Lower leg skin (tissue), 4 donors: ENCODE measurements around the gene POLDIP2. TPM values are rescaled to one million over a fixed set of nuclear protein-coding genes. Genes with fewer than 3 reads are reported as not detected.

Experiments used
- DNase-seq, 2 donors: peaks; one replicate each; pipeline ENCODE4 v3.0.0-alpha.2; 2019; ENCODE audit warnings: low spot score in 2 of 2
- H3K4me3 ChIP-seq: fragments of 200-600 bp; sonication (generic); 2 replicates; pipeline ENCODE4 v1.5.1; 2017; ENCODE audit warnings: mild to moderate bottlenecking, low read depth; ENCODE audit not compliant: poor library complexity, severe bottlenecking
- POLR2A ChIP-seq, 2 donors: fragments of 450-650 bp; IDR thresholded peaks; one replicate each; pipeline ENCODE4 v1.6.1; 2016 to 2017; ENCODE audit warnings: antibody characterized with exemption in 2 of 2, mild to moderate bottlenecking in 1 of 2, moderate library complexity in 1 of 2
- WGBS, 2 donors: methylation state at CpG; one replicate each; pipeline ENCODE4 v1.1.5; 2018; 5-methylcytosine and 5-hydroxymethylcytosine counted together
- intact Hi-C: fragments of 100-400 bp; cut with DNase I; formaldehyde crosslinking; loops from one replicate; pipeline ENCODE4 v1.15.0; 2023; ENCODE audit warnings: low total_unique reads
- total RNA-seq, 4 donors: library from RNA; depleted of rRNA; stranded (reverse); fragments of >200 nt; gene quantifications; one replicate each; pipeline ENCODE4 v1.1.0, GENCODE V29; 2016
- TF ChIP-seq, protein P1 (sequence below), 3 donors: fragments of 450-650 bp; IDR thresholded peaks; one replicate each; pipeline ENCODE4 v1.5.1; 2016; ENCODE audit warnings: antibody characterized with exemption in 3 of 3, mild to moderate bottlenecking in 3 of 3, moderate library complexity in 2 of 3

The POLDIP2 gene
- total RNA-seq, 4 donors from 2014 or later, result 52.1 to 90.2 (median 73.7) TPM

DNA sequence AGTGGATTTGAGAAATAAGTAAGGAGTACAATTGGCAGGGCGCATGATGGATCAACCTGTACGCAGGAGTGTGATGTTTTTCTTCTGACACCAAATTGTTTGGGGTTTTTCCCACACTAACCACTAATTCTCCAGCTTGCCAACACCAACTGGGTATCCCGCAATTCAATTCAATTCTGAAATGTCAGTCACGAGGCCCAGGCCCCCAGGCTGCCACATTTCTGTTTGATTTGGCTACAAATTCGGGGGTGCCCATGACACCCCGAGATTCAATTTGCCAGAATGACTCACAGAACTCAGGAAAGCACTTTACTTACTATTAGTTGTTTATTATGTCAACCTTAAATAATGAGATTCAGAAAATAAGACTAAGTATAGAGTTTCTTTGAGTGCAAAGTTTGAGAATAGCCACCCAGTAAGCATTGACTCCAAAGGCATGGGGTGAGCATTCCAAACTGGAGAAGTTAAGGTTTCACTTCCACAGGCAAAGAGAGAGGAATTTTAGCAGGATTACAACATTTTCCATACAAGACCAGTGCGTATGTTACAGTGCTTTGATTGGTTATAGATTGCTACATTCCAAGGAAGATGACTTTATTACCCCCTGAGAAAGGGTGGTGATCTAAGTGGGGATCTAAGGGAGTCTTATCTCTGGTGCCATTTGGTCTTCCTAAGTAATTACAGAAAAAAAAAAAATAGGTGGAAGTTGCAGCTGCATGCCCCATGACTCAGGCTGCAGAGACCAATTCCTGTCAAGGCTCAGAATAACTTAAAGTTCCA lies 37.2 kb upstream of the POLDIP2 start:
- TF ChIP-seq POLR2A (IDR thresholded peaks at IDR 0.05), result no peak
- TF ChIP-seq, protein P1, sequence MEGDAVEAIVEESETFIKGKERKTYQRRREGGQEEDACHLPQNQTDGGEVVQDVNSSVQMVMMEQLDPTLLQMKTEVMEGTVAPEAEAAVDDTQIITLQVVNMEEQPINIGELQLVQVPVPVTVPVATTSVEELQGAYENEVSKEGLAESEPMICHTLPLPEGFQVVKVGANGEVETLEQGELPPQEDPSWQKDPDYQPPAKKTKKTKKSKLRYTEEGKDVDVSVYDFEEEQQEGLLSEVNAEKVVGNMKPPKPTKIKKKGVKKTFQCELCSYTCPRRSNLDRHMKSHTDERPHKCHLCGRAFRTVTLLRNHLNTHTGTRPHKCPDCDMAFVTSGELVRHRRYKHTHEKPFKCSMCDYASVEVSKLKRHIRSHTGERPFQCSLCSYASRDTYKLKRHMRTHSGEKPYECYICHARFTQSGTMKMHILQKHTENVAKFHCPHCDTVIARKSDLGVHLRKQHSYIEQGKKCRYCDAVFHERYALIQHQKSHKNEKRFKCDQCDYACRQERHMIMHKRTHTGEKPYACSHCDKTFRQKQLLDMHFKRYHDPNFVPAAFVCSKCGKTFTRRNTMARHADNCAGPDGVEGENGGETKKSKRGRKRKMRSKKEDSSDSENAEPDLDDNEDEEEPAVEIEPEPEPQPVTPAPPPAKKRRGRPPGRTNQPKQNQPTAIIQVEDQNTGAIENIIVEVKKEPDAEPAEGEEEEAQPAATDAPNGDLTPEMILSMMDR (IDR thresholded peaks at IDR 0.05), result no peak
- H3K4me3 ChIP-seq, result no peak overlapping the region
- DNase-seq, result no peak
- intact Hi-C loops, result no loop called here
- WGBS, 2 donors, result 68 to 69% methylated on average over 7 of the region's 7 CpGs

GRCh38 chr17:28392491-28392890 lies 35.2 kb upstream of the POLDIP2 start:
- WGBS, 2 donors, result 70 to 77% methylated on average over 10 of the region's 10 CpGs
- no peak for TF ChIP-seq POLR2A (IDR thresholded peaks at IDR 0.05)
- TF ChIP-seq, protein P1 (IDR thresholded peaks at IDR 0.05), result no peak
- intact Hi-C loops, result no loop called here
- no peak overlapping the region for H3K4me3 ChIP-seq
- no peak for DNase-seq

DNA sequence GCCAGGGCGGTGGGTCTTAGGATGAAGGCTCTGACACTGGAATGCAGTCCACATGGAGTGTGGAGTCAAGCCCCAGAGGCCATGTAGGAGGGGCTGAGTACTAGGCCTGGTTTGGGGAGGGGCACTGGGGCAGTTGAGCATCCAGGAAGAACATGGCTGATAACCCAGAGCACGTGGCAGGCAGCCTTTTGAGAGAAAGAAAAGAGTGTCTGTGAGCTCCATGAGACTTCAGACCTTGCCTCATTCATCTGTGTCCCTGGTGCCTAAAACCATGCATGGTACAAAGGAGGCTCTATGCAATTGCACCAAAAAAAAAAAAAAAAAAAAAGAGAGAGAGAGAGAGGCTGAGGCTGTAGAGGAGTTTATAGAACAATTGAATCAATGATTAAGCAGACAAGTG lies 34.1 kb upstream of the POLDIP2 start:
- WGBS, 2 donors, result 46 to 50% methylated on average over 2 of the region's 2 CpGs
- TF ChIP-seq POLR2A (IDR thresholded peaks at IDR 0.05), result no peak
- TF ChIP-seq, protein P1 (IDR thresholded peaks at IDR 0.05), result no peak
- no peak for DNase-seq
- intact Hi-C loops, result no loop called here
- H3K4me3 ChIP-seq, result no peak overlapping the region

- no peak for DNase-seq
- TF ChIP-seq, protein P1 (IDR thresholded peaks at IDR 0.05), result no peak
- no peak for TF ChIP-seq POLR2A (IDR thresholded peaks at IDR 0.05)
- no peak overlapping the region for H3K4me3 ChIP-seq
- intact Hi-C loops, result no loop called here
- WGBS, 2 donors, result 86 to 100% methylated on average over 1 of the region's 1 CpG
Measured at GRCh38 chr17:28390984-28391383, 33.7 kb upstream of the POLDIP2 start.

DNA sequence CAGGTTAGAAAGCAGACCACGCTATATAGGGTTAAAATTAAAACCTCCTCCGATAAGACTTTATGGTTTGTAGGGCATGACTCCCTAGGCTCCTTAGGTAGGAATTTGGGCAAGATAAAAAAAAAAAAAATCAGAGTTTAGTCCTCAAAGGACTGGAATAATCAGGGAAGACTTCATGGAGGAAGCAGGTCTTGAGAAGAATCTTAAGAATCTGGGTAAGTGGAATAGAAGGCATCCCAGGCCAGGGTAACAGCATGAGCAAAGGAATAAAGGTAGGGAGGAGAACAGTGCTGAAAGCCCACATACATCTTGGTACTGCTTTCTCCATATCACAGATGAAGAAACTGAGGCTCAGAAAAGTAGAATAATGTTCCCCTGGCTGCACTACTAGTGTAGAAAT lies 33.2 kb upstream of the POLDIP2 start:
- WGBS, 2 donors, result 90 to 94% methylated on average over 2 of the region's 2 CpGs
- intact Hi-C loops, result no loop called here
- no peak overlapping the region for H3K4me3 ChIP-seq
- no peak for TF ChIP-seq POLR2A (IDR thresholded peaks at IDR 0.05)
- TF ChIP-seq, protein P1 (IDR thresholded peaks at IDR 0.05), result no peak
- no peak for DNase-seq

DNA sequence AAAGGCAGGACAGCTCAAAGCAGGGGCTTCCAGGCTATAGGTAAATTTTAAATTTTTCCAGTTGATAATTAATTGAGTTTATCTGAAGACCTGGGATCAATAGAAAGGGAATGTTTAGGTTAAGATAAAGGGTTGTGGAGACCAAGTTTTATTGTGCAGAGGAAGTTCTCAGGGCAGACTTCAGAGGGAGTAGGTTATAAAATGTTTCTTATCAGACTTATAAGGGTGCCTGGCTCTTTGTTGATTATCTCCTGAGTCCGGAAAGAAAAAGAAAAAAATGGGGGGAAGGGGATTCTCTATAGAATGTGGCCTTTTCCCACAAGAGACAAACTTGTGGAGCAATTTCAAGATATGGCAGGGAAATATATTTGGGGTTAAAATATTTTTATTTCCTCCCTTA lies 32.8 kb upstream of the POLDIP2 start:
- DNase-seq, result no peak
- H3K4me3 ChIP-seq, result no peak overlapping the region
- TF ChIP-seq, protein P1 (IDR thresholded peaks at IDR 0.05), result no peak
- no peak for TF ChIP-seq POLR2A (IDR thresholded peaks at IDR 0.05)
- 80 to 87% methylated on average over 1 of the region's 1 CpG for WGBS, 2 donors
- intact Hi-C loops, result no loop called here
